NT2/D1 (cell line): ENCODE data around the gene MLLT3.
"Not testable (repeated sequence)": the region's sequence is repeated elsewhere in the genome, so short reads cannot be mapped to it uniquely, and the experiment has no call there.

Experiments
- DNase-seq: peaks from one replicate; pipeline ENCODE4 v3.0.0-alpha.2; 2011; ENCODE audit warnings: low read depth, low spot score
- H3K27me3 ChIP-seq: 2 replicates; pipeline ENCODE4 v1.6.0; 2011; ENCODE audit warnings: mild to moderate bottlenecking; ENCODE audit not compliant: insufficient read length, insufficient read depth
- H3K36me3 ChIP-seq: 2 replicates; pipeline ENCODE4 v1.6.1; 2011; ENCODE audit warnings: mild to moderate bottlenecking, low read length, mixed read lengths; ENCODE audit not compliant: insufficient read depth, insufficient read length
- H3K4me1 ChIP-seq: 2 replicates; pipeline ENCODE4 v1.5.1; 2011; ENCODE audit not compliant: insufficient read depth, insufficient read length
- H3K4me3 ChIP-seq: 2 replicates; pipeline ENCODE4 v1.5.1; 2011; ENCODE audit warnings: low read depth; ENCODE audit not compliant: insufficient read length
- H3K9ac ChIP-seq: 2 replicates; pipeline ENCODE4 v1.6.0; 2011; ENCODE audit warnings: low read depth; ENCODE audit not compliant: insufficient read length
- H3K9me3 ChIP-seq: 2 replicates; pipeline ENCODE4 v1.5.1; 2011; ENCODE audit warnings: mild to moderate bottlenecking, low read length; ENCODE audit not compliant: insufficient read depth
- SUZ12 ChIP-seq: IDR thresholded peaks from 2 replicates; pipeline ENCODE4 v1.6.1; 2011; ENCODE audit not compliant: insufficient read length, insufficient read depth; ENCODE audit errors: extremely low read depth
- YY1 ChIP-seq: IDR thresholded peaks from 2 replicates; pipeline ENCODE4 v1.6.1; 2011; ENCODE audit not compliant: insufficient read length, insufficient read depth
- ZNF274 ChIP-seq: IDR thresholded peaks from 2 replicates; pipeline ENCODE4 v1.6.1; 2011; ENCODE audit warnings: mild to moderate bottlenecking, low read depth, low read length

Gene MLLT3

GRCh38 chr9:20594608-20595007 lies 27.7 kb downstream of the MLLT3 start:
- no peaks in the 10 kb centered on the region for H3K4me1 ChIP-seq
- TF ChIP-seq SUZ12 (no peak), YY1 (no peak), ZNF274 (no peak)
- DNase-seq, result no peak
- H3K4me3 ChIP-seq, result no peak overlapping the region
- no peak overlapping the region for H3K9ac ChIP-seq
- no peaks in the 10 kb centered on the region for H3K9me3 ChIP-seq
- no peaks in the 10 kb centered on the region for H3K27me3 ChIP-seq
- H3K36me3 ChIP-seq, result no peaks in the 10 kb centered on the region

GRCh38 chr9:20593537-20593936 lies 28.8 kb downstream of the MLLT3 start:
- Histone ChIP-seq H3K4me1 (no peaks in the 10 kb centered on the region), H3K36me3 (no peaks in the 10 kb centered on the region), H3K9ac (no peak overlapping the region), H3K27me3 (no peaks in the 10 kb centered on the region), H3K9me3 (no peaks in the 10 kb centered on the region), H3K4me3 (no peak overlapping the region)
- DNase-seq, result no peak
- TF ChIP-seq YY1, result no peak
- TF ChIP-seq ZNF274, result no peak
- TF ChIP-seq SUZ12, result no peak

- Histone ChIP-seq H3K4me1 (no peaks in the 10 kb centered on the region), H3K4me3 (no peak overlapping the region), H3K9ac (no peak overlapping the region), H3K27me3 (no peaks in the 10 kb centered on the region), H3K9me3 (no peaks in the 10 kb centered on the region), H3K36me3 (no peaks in the 10 kb centered on the region)
- no peak for DNase-seq
- TF ChIP-seq SUZ12 (no peak), YY1 (no peak), ZNF274 (no peak)
Observed at GRCh38 chr9:20593105-20593504, 29.2 kb downstream of the MLLT3 start.

- Histone ChIP-seq H3K4me1 (no peaks in the 10 kb centered on the region), H3K4me3 (no peak overlapping the region), H3K9me3 (no peaks in the 10 kb centered on the region), H3K27me3 (no peaks in the 10 kb centered on the region), H3K9ac (no peak overlapping the region), H3K36me3 (no peaks in the 10 kb centered on the region)
- no peak for TF ChIP-seq ZNF274
- no peak for TF ChIP-seq YY1
- no peak for TF ChIP-seq SUZ12
- DNase-seq, result no peak
Observed at GRCh38 chr9:20592673-20593072, 29.6 kb downstream of the MLLT3 start.

- Histone ChIP-seq H3K9me3 (no peaks in the 10 kb centered on the region), H3K27me3 (no peaks in the 10 kb centered on the region), H3K4me1 (no peaks in the 10 kb centered on the region), H3K9ac (no peak overlapping the region), H3K4me3 (no peak overlapping the region), H3K36me3 (no peaks in the 10 kb centered on the region)
- DNase-seq, result no peak
- TF ChIP-seq ZNF274, result no peak
- TF ChIP-seq SUZ12, result no peak
- TF ChIP-seq YY1, result no peak
Observed at GRCh38 chr9:20591223-20591622, 31.1 kb downstream of the MLLT3 start.

GRCh38 chr9:20584968-20585643 lies 37.2 kb downstream of the MLLT3 start:
- Histone ChIP-seq H3K9me3 (no peaks in the 10 kb centered on the region), H3K4me1 (no peaks in the 10 kb centered on the region), H3K36me3 (no peaks in the 10 kb centered on the region), H3K9ac (no peak overlapping the region), H3K4me3 (no peak overlapping the region), H3K27me3 (peaks cover 17% of the 10 kb centered on the region)
- no peak for TF ChIP-seq YY1
- no peak for TF ChIP-seq SUZ12
- no peak for TF ChIP-seq ZNF274
- DNase-seq, result no peak

GRCh38 chr9:20583088-20583487 lies 39.2 kb downstream of the MLLT3 start:
- not testable (repeated sequence) for H3K9ac ChIP-seq, H3K4me1 ChIP-seq, H3K4me3 ChIP-seq, DNase-seq, H3K9me3 ChIP-seq, H3K36me3 ChIP-seq
- peaks cover 17% of the 10 kb centered on the region for H3K27me3 ChIP-seq
